Prostate gland (tissue), 2 donors: ENCODE data around the gene MYOZ2. TPM values are rescaled to one million over a fixed set of nuclear protein-coding genes. Genes with fewer than 3 reads are reported as not detected.

Source experiments
- DNase-seq: peaks from one replicate; pipeline ENCODE4 v3.0.0-alpha.2; 2019; ENCODE audit warnings: low spot score
- H3K27ac ChIP-seq, 2 donors: fragments of 200-600 bp; sonication (generic); 2 replicates each; pipeline ENCODE4 v1.5.1; 2017 to 2019
- H3K27me3 ChIP-seq: fragments of 200-600 bp; sonication (generic); replicated peaks from 2 replicates; pipeline ENCODE4 v1.5.1; 2019; ENCODE audit not compliant: insufficient read depth
- H3K36me3 ChIP-seq, 2 donors: fragments of 200-600 bp; sonication (generic); 1 replicate in 1 of 2; 2 replicates in 1 of 2; pipeline versions ENCODE4 v1.5.1 to v1.8.1; 2017 to 2019
- H3K4me1 ChIP-seq: fragments of 200-600 bp; sonication (generic); replicated peaks from 2 replicates; pipeline ENCODE4 v1.5.1; 2019
- H3K4me3 ChIP-seq, 2 donors: fragments of 200-600 bp; sonication (generic); 2 replicates each; pipeline ENCODE4 v1.5.1; 2017 to 2019
- H3K9me3 ChIP-seq: fragments of 200-600 bp; sonication (generic); 2 replicates; pipeline ENCODE4 v1.5.1; 2017
- POLR2A ChIP-seq: fragments of 450-650 bp; IDR thresholded peaks from one replicate; pipeline ENCODE4 v1.6.1; 2016; ENCODE audit warnings: antibody characterized with exemption, mild to moderate bottlenecking
- POLR2AphosphoS5 ChIP-seq: sonication (generic); formaldehyde crosslinking; IDR thresholded peaks from one replicate; pipeline ENCODE4 v1.6.1; 2017; ENCODE audit warnings: antibody characterized with exemption
- WGBS: methylation state at CpG from one replicate; pipeline ENCODE4 v1.1.5; 2018; 5-methylcytosine and 5-hydroxymethylcytosine counted together
- intact Hi-C: fragments of 100-400 bp; cut with DNase I; formaldehyde crosslinking; loops from one replicate; pipeline ENCODE4 v1.14.2; 2022
- total RNA-seq, 2 donors: library from RNA; depleted of rRNA; stranded (reverse); fragments of >200 nt; gene quantifications; one replicate each; pipeline ENCODE4 v1.1.0, GENCODE V29; 2016
- TF ChIP-seq, protein P1 (sequence below), 4 experiments: fragments of 200-600 bp in 2 of 4; fragments of 450-650 bp in 2 of 4; sonication (generic) in 2 of 4; IDR thresholded peaks; 1 replicate in 3 of 4; 2 replicates in 1 of 4; pipeline ENCODE4 v1.5.1; 2016 to 2019; ENCODE audit warnings: antibody characterized with exemption in 4 of 4, mild to moderate bottlenecking in 2 of 4, moderate library complexity in 2 of 4

The MYOZ2 gene
- total RNA-seq, 2 donors from 2014 or later, result 2.1 to 5.5 TPM

DNA sequence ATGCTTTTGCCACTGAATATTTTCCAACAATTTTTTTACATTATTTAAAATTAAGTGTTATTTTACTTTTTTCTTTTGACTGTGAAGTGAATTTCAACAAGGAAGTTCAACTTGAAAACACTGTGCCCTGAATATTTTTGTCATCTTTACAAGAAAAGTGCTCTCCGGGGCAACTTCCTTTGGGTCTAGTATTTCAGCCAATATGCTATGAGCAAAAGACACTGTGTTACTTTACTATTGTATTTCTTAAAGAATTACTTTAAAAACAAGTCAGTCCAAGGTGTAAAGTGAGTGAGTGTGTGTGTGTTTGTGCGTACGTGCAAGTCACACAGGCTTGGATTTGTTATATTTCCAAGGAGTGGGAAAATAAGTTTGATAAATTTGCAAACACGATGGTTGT lies 69.3 kb downstream of the MYOZ2 start:
- Histone ChIP-seq H3K9me3 (no peaks in the 10 kb centered on the region), H3K27ac (no peak overlapping the region), H3K27me3 (no peaks in the 10 kb centered on the region), H3K36me3 (no peaks in the 10 kb centered on the region), H3K4me1 (no peaks in the 10 kb centered on the region), H3K4me3 (no peak overlapping the region)
- TF ChIP-seq, protein P1, sequence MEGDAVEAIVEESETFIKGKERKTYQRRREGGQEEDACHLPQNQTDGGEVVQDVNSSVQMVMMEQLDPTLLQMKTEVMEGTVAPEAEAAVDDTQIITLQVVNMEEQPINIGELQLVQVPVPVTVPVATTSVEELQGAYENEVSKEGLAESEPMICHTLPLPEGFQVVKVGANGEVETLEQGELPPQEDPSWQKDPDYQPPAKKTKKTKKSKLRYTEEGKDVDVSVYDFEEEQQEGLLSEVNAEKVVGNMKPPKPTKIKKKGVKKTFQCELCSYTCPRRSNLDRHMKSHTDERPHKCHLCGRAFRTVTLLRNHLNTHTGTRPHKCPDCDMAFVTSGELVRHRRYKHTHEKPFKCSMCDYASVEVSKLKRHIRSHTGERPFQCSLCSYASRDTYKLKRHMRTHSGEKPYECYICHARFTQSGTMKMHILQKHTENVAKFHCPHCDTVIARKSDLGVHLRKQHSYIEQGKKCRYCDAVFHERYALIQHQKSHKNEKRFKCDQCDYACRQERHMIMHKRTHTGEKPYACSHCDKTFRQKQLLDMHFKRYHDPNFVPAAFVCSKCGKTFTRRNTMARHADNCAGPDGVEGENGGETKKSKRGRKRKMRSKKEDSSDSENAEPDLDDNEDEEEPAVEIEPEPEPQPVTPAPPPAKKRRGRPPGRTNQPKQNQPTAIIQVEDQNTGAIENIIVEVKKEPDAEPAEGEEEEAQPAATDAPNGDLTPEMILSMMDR (IDR thresholded peaks at IDR 0.05), result no peak
- no peak for TF ChIP-seq POLR2AphosphoS5
- TF ChIP-seq POLR2A, result no peak
- intact Hi-C loops, result no loop called here
- WGBS, result 34% methylated on average over 4 of the region's 4 CpGs
- no peak for DNase-seq

DNA sequence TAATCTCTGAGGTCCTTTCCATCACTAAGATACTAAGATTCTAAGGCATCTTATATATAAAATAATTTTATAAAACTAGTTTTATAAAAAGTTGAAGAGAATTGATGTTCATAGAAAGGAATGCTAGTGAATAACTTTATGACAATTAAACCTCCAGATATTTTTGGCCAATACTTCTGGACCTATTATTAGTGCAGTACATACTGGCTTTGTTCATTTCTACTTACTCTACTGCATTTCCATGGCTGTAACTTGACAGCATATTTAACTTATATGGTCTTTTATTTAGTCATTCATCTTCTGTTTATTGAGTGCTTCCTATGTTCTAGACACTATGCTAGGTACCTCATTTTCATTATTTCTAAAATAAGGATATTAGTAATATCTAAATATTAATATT lies 70.1 kb downstream of the MYOZ2 start:
- Histone ChIP-seq H3K27ac (no peak overlapping the region), H3K4me3 (no peak overlapping the region), H3K4me1 (no peaks in the 10 kb centered on the region), H3K27me3 (no peaks in the 10 kb centered on the region), H3K9me3 (no peaks in the 10 kb centered on the region), H3K36me3 (no peaks in the 10 kb centered on the region)
- intact Hi-C loops, result no loop called here
- no peak for DNase-seq
- TF ChIP-seq POLR2A (no peak), POLR2AphosphoS5 (no peak)
- TF ChIP-seq, protein P1 (IDR thresholded peaks at IDR 0.05), result no peak

DNA sequence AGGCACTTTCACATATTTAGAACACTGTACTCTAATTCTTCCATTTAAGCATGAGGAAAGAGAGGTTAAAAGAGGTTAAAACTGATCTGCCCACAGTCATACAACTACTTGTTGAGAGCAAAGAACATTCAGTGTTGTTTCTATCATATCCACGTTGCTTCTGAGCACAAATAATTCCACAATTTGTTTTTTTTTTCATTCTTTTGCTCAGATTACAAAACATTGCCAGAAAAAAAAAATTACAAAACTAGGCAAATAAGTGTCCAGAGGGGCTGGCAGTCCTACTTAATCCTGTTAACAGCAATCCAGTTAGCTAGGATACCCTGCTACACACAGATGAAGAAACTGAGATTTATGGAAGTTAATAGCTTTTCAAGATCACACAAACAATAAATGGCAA lies 70.5 kb downstream of the MYOZ2 start:
- no peaks in the 10 kb centered on the region for H3K9me3 ChIP-seq
- H3K36me3 ChIP-seq, result no peaks in the 10 kb centered on the region
- H3K4me3 ChIP-seq, result no peak overlapping the region
- no peak overlapping the region for H3K27ac ChIP-seq
- 58% methylated on average over 1 of the region's 1 CpG for WGBS
- TF ChIP-seq POLR2A (no peak), POLR2AphosphoS5 (no peak)
- TF ChIP-seq, protein P1 (IDR thresholded peaks at IDR 0.05), result no peak
- no peaks in the 10 kb centered on the region for H3K27me3 ChIP-seq
- intact Hi-C loops, result no loop called here
- no peak for DNase-seq
- H3K4me1 ChIP-seq, result no peaks in the 10 kb centered on the region

DNA sequence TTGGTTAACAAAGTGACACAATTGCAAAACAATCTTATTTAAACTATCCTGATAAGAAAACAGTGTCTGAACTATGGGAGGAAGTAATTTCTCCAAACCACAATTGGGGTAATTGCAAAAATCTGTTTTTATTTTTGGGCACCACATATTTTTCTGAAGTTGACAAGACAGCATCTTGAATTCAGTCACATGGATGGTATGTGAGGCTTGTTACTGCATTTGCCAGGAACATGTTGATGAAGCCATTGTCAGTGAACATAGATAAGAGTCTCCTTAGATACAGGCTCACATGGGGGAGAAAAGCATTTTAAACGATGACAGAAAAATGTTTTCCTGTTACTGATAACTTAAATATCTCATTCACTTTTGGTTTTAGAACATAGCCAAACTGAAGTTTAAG lies 71.4 kb downstream of the MYOZ2 start:
- H3K4me1 ChIP-seq, result no peaks in the 10 kb centered on the region
- no peaks in the 10 kb centered on the region for H3K36me3 ChIP-seq
- TF ChIP-seq POLR2AphosphoS5, result no peak
- TF ChIP-seq, protein P1 (IDR thresholded peaks at IDR 0.05), result no peak
- TF ChIP-seq POLR2A, result no peak
- no peak overlapping the region for H3K4me3 ChIP-seq
- H3K27me3 ChIP-seq, result no peaks in the 10 kb centered on the region
- no peak overlapping the region for H3K27ac ChIP-seq
- no peak for DNase-seq
- 17% methylated on average over 1 of the region's 1 CpG for WGBS
- intact Hi-C loops, result no loop called here
- no peaks in the 10 kb centered on the region for H3K9me3 ChIP-seq

DNA sequence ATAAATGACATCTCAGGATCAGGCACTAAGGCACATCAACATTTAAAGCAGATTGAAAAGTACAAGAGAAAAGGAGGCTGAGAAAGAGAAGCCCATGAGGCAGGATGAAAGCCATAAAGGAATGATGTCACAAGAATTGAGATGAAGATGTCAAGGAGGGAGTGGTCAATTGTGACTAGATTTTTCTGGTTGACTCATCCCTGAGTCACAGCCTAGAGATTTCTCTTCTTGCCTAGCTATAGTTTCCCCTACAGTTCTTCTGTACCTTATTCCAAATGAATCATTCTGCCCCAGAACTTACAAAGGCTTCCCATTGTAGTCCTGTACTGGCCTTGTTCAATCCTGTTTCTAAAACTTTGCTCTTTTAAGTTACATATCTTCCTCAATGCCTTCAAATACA lies 73.4 kb downstream of the MYOZ2 start:
- Histone ChIP-seq H3K27me3 (no peaks in the 10 kb centered on the region), H3K27ac (no peak overlapping the region), H3K9me3 (no peaks in the 10 kb centered on the region), H3K36me3 (no peaks in the 10 kb centered on the region), H3K4me1 (no peaks in the 10 kb centered on the region), H3K4me3 (no peak overlapping the region)
- TF ChIP-seq, protein P1 (IDR thresholded peaks at IDR 0.05), result no peak
- TF ChIP-seq POLR2AphosphoS5, result no peak
- no peak for TF ChIP-seq POLR2A
- intact Hi-C loops, result no loop called here
- DNase-seq, result no peak
